HEK293T (cell line): ENCODE data around the gene ALDH18A1.
"Not testable (repeated sequence)": the region's sequence is repeated elsewhere in the genome, so short reads cannot be mapped to it uniquely, and the experiment has no call there.

Source experiments
- BHLHE40 ChIP-seq: fragments of 450-650 bp; IDR thresholded peaks from 2 replicates; pipeline ENCODE4 v1.6.1; 2016; ENCODE audit warnings: mild to moderate bottlenecking, moderate library complexity, borderline replicate concordance
- CTBP1 ChIP-seq: fragments of 450-650 bp; IDR thresholded peaks from 2 replicates; pipeline ENCODE4 v1.6.1; 2016; ENCODE audit warnings: borderline replicate concordance
- FOXK2 ChIP-seq: fragments of 450-650 bp; IDR thresholded peaks from 2 replicates; pipeline ENCODE4 v1.6.1; 2016; ENCODE audit warnings: mild to moderate bottlenecking
- FOXM1 ChIP-seq: fragments of 450-650 bp; IDR thresholded peaks from 2 replicates; pipeline ENCODE4 v1.6.1; 2017; ENCODE audit warnings: mild to moderate bottlenecking, borderline replicate concordance
- HDGF ChIP-seq: fragments of 450-650 bp; IDR thresholded peaks from 2 replicates; pipeline ENCODE4 v1.6.1; 2017; ENCODE audit warnings: antibody characterized with exemption, borderline replicate concordance
- L3MBTL2 ChIP-seq: fragments of 450-650 bp; conservative IDR thresholded peaks from 2 replicates; pipeline ENCODE4 v1.6.1; 2016; ENCODE audit warnings: mild to moderate bottlenecking
- LEF1 ChIP-seq: fragments of 450-650 bp; IDR thresholded peaks from 2 replicates; pipeline ENCODE4 v1.6.1; 2017; ENCODE audit warnings: mild to moderate bottlenecking, borderline replicate concordance
- SP1 ChIP-seq: fragments of 450-650 bp; IDR thresholded peaks from 2 replicates; pipeline ENCODE4 v1.6.1; 2017
- SUZ12 ChIP-seq: fragments of 450-650 bp; IDR thresholded peaks from 2 replicates; pipeline ENCODE4 v1.6.1; 2016; ENCODE audit warnings: mild to moderate bottlenecking
- TARDBP ChIP-seq: fragments of 450-650 bp; IDR thresholded peaks from 2 replicates; pipeline ENCODE4 v1.6.1; 2016
- ZNF384 ChIP-seq: fragments of 450-650 bp; IDR thresholded peaks from 2 replicates; pipeline ENCODE4 v1.6.1; 2016

DNA sequence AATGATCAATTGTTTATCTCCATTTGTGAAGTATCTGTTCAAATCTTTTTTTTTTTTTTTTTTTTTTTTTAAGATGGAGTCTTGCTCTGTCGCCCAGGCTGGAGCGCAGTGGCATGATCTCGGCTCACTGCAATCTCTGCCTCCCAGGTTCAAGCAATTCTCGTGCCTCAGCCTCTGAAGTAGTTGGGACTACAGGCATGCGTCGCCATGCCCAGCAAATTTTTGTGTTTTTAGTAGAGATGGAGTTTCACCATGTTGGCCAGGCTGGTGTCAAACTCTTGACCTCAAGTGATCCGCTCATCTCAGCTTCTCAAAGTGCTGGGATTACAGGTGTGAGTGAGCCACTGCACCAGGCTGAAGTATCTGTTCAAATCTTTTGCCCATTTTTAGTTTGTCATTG, 16.1 kb upstream of the ALDH18A1 start:
- not testable (repeated sequence) for TF ChIP-seq SUZ12, SP1, CTBP1, LEF1, FOXK2, TARDBP, L3MBTL2, BHLHE40, FOXM1, ZNF384, HDGF
